Placental epithelial cell (primary cell): Measurements from ENCODE around the gene BANF1. TPM values are rescaled to one million over a fixed set of nuclear protein-coding genes. Genes with fewer than 3 reads are reported as not detected.

Experiments used
- total RNA-seq: library from RNA; depleted of rRNA; stranded (reverse); fragments of >200 nt; gene quantifications from 2 replicates; pipeline ENCODE4 v1.2.3, GENCODE V29; 2012

The BANF1 gene, protein sequence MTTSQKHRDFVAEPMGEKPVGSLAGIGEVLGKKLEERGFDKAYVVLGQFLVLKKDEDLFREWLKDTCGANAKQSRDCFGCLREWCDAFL
- 23.2 and 37.5 TPM in 2 replicates for total RNA-seq

DNA sequence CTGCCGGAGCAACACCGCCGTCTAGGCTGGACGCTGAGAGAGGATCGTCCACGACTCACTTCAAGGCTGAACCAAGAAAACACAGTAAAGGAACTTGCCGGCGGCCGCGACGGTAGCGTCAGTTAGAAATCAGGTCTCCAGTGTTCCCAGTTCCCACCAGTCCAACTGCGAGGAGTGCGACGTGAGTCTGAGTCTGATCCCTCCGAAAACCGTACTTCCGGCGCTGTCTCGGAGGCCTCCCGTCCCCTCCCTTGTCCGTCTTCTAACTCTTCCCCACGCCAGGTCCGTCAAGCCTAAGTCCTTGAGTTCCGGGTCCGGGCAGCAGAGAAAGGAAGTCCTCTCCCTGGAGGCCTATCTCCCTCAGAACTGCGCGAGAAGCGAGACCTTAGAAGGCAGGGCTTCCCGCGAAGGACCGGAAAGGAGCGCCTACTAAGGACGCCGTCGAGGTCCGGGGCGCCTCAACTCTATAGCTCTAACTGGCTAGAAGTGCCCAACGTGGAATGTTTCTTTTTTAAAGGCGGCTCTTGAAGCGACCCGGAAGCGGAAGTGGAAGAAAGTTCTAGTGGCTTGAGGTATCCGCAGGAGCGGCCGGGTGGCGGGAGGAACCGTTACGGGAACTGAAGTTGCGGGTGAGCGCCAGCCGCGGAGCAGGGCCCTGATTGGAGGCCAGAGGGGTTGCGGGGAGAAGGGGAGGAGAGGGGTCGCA lies at the start of gene BANF1, which contains the start of gene EIF1AD:
Gene BANF1 (plus strand): TSS at position 562 of the 706 bp plus-strand sequence. CDS start 748 bp downstream, outside the sequence.
Gene EIF1AD (minus strand): TSS at position 216 of the 706 bp plus-strand sequence. CDS start 1,768 bp downstream, outside the sequence.

DNA sequence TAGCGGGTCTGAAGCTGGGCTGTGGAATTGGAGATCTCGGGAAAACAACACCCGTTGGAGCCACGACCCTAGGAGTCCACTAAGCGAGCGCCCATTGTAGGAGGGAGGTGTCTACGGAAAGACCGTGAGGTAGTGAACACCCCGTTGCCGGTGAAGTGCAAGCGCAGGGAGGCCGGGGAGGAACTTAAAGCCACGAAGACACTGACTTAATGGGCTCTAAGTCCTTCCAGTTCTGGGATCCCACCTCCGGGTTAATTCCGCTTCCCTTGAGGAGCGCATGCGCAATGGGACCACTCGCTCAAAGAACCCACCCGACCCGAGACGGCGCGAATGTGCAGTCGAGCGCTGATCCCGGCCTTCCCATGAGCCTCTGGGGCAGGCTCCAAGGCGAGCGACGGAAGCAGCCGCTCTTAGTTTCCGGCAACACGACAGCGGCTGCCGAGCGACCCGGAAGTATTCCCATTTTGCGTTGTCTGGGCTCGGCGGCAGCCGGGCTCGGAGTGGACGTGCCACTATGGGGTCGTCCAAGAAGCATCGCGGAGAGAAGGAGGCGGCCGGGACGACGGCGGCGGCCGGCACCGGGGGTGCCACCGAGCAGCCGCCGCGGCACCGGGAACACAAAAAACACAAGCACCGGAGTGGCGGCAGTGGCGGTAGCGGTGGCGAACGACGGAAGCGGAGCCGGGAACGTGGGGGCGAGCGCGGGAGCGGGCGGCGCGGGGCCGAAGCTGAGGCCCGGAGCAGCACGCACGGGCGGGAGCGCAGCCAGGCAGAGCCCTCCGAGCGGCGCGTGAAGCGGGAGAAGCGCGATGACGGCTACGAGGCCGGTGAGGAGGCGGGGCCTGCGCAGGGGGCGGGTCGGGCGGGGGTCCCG lies 40.8 kb upstream of the BANF1 start, which contains the start of gene SART1:
Gene SART1 (plus strand): TSS at position 468 of the 874 bp plus-strand sequence. CDS start 47 bp downstream, at position 515.

DNA sequence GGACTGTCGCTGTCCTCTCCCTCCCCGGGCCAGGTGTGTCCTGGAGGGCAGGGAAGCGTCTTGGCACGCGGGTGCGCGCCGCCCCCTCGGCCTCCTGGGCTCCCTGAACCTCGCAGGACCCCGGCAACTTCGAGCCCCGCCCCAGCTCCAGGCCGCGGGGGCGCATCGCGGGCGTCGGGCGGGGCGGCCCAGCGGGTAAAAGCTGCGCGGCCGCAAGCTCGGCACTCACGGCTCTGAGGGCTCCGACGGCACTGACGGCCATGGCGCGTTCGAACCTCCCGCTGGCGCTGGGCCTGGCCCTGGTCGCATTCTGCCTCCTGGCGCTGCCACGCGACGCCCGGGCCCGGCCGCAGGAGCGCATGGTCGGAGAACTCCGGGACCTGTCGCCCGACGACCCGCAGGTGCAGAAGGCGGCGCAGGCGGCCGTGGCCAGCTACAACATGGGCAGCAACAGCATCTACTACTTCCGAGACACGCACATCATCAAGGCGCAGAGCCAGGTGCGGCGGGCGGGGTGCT lies 9.5 kb downstream of the BANF1 start, which contains the start of gene CST6:
Gene CST6 (plus strand): TSS at position 224 of the 519 bp plus-strand sequence. CDS start 37 bp downstream, at position 261.

DNA sequence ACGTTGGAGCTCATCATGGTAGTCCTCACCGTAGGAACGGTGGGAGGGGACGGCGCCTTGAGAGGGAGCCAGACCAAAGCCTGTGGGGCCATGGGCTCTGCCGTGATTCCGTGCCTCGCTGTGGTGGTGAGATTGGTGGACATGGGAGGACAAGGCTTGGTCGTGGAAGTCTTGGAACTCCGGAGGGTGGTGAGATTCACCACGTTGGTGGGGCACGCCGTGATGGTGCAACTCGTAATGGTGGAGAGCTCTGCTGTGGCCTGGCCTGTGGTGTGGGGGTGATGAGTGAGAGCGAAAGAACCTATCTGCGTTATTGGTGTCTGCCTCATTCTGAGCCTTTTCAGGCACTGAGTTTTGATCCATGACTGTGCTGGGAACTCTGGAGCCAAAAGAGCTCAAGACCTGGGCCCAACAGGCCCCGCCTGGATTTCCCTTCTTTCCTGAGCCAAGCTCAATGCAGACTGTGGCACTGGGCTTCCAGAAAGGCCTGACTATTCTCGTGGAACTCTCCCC lies 23.8 kb downstream of the BANF1 start, which contains the start of gene CATSPER1:
Gene CATSPER1 (minus strand): TSS at position 463 of the 513 bp plus-strand sequence. CDS start 100 bp downstream, at position 363.

DNA sequence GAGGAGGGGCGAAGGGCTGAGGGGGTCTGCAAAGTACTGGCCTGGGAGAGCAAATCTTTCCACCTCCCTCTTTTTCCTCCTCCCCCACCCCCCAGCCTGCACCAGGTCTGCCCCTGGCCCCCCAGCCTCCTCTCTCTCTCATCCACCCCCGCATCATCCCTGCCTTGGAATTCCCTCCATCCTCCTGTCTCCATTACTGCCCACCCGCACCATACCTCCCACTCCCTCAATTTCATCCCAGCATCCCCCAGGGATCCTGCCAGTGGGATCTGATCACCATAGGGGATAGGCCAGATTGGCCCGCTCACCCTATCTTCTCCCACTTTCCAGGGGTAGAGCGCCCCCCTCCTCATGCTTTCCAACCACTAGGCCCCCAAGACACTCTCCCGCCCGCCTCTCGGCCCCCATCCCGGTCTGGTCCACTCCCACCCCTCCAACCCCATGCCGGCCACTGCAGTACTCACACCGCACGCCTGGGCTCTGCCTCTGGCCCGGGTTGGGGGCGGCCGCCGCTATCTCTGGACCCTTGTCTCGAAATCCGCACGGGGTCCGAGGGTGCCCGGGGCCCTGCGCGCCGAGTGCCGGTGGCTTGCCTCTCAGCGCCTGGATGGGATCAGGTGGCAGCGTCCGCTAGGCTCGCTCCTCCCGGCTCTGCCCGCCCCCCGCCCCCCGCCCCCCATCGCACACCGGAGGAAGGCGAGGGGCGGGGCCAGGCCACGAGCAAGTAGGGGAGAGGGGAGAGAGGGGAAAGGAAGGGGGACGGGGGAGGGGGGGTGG lies 46.4 kb downstream of the BANF1 start, which contains the start of gene GAL3ST3:
Gene GAL3ST3 (minus strand): TSS at position 615 of the 777 bp plus-strand sequence. CDS start 3,746 bp downstream, outside the sequence.

DNA sequence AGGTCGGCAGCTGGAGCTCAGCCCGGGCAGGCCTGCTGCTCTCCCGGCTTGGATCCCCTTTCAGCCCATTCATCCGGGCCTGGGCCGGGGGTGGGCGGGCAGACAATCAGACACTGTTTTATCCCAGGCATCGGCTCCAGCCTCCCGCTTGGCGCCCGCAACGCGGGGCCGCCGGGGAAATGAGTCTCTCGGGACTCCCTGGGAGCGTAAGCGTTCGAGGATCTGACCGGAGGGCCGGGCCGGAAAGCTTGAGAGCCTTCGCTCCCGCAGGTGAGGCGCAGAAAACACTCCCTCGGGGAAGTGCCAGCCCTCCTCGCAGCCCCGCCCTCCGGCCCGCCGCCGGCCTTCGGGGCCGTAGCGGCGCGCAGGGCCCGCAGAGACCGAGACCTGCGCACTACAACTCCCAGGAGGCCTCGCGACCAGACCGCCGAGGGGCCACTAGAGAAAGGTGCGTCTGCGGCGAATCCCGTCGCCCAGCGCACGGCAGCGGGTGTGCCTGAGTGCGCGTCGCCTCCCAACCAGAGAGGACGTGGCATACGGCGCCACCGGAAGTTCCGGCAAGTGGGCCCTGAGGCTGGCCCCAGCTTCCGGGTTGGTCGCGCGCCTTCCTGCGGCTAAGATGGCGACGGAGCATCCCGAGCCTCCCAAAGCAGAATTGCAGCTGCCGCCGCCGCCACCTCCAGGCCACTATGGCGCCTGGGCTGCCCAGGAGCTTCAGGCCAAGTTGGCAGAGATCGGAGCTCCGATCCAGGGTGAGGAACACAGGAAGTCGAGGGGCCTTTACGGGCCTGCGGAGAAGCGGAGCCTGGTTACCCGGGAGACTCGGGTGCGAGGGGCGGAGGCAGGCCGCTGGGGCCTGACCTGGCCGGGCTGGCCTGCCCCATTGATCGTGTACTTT lies 49.7 kb downstream of the BANF1 start, which contains the start of gene SF3B2:
Gene SF3B2 (plus strand): TSS at position 599 of the 898 bp plus-strand sequence. CDS start 21 bp downstream, at position 620.

Other genes with a start within 250 kb of the BANF1 start
- gene AP5B1, start 221.5 kb upstream of the BANF1 start, total RNA-seq, result 17.0 and 20.0 TPM in 2 replicates
- 1.3 and 2.0 TPM in 2 replicates for gene OVOL1, start 215.4 kb upstream of the BANF1 start, total RNA-seq
- 1.1 and 5.5 TPM in 2 replicates for gene SNX32, start 168.5 kb upstream of the BANF1 start, total RNA-seq
- 397 and 949 TPM in 2 replicates for gene CFL1, start 144.3 kb upstream of the BANF1 start, total RNA-seq
- gene MUS81, start 142.1 kb upstream of the BANF1 start, total RNA-seq, result 42.0 and 54.2 TPM in 2 replicates
- 39.4 and 68.7 TPM in 2 replicates for gene EFEMP2, start 129.7 kb upstream of the BANF1 start, total RNA-seq
- gene CTSW, start 122.7 kb upstream of the BANF1 start, total RNA-seq, result 0.79 TPM in 1 of 2 replicates, not detected in the other
- 110 and 165 TPM in 2 replicates for gene FIBP, start 114.0 kb upstream of the BANF1 start, total RNA-seq
- gene CCDC85B, start 111.8 kb upstream of the BANF1 start, total RNA-seq, result 23.2 and 30.0 TPM in 2 replicates
- 1.1 and 1.2 TPM in 2 replicates for gene FOSL1, start 102.1 kb upstream of the BANF1 start, total RNA-seq
- 24.3 and 35.7 TPM in 2 replicates for gene C11orf68, start 83.4 kb upstream of the BANF1 start, total RNA-seq
- 63.6 and 81.4 TPM in 2 replicates for gene DRAP1, start 83.1 kb upstream of the BANF1 start, total RNA-seq
- not detected in 2 replicates for gene TSGA10IP, start 57.0 kb upstream of the BANF1 start, total RNA-seq
- 33.4 and 37.7 TPM in 2 replicates for gene SART1, start 40.8 kb upstream of the BANF1 start, total RNA-seq
- gene EIF1AD, start 346 bp upstream of the BANF1 start, total RNA-seq, result 29.8 and 40.0 TPM in 2 replicates
- gene CST6, start 9.5 kb downstream of the BANF1 start, total RNA-seq, result 39.3 and 66.6 TPM in 2 replicates
- gene CATSPER1, start 24.0 kb downstream of the BANF1 start, total RNA-seq, result under 0.01 and 0.54 TPM in 2 replicates
- gene GAL3ST3, start 46.7 kb downstream of the BANF1 start, total RNA-seq, result not detected in 2 replicates
- gene SF3B2, start 49.9 kb downstream of the BANF1 start, total RNA-seq, result 138 and 219 TPM in 2 replicates
- gene PACS1, start 67.8 kb downstream of the BANF1 start, total RNA-seq, result 40.8 and 50.6 TPM in 2 replicates